Erythroblast (primary cell): ENCODE results near the gene XYLT1.

ENCODE experiments used
- GATA1 ChIP-seq: IDR thresholded peaks from 2 replicates; pipeline ENCODE4 v1.6.1; 2011; ENCODE audit warnings: low read depth, mild to moderate bottlenecking, control low read depth, low read length, moderate library complexity
- POLR2A ChIP-seq: IDR thresholded peaks from 2 replicates; pipeline ENCODE4 v1.6.1; 2011; ENCODE audit warnings: mild to moderate bottlenecking, low read length

DNA sequence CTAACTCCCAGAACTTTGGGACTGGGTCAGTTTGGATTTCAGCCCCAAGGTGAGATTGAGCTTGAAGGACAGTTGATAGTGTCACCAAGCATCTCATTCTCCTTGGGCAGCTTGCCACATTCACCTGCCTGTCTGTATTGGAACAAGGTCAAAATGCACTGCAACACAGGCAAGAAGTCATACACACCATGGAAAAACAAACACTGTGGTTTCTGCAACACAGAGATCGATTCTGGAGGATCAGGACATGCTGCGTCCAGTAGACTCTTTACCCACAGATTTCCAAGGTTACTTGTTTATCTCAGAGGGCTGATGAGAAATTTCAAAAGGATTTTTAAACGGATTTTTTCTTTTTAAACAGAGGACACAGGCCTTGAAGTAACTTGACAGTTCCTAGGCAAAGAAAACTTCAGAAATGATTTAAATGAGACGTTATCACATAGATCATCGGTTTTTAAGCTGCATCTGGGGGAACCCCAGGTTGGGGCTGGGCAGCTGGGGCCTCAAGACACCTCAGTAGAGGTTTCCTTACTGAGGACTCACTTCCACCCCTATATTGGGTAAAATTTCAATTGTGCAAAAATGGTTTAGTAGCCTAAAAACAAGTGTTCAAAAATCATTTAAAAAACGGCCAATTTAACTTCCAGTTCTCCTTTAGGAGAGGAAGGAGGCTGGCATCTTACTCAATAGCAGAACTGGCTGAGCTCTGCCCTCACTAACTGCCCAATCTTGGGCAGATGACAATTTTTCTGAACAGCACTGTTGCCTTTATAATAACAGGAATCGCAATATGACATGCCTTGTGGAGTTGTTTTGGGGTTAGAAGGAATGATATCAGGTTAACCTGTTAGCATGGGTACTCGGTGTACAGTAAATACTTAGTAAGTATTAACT is 299.3 kb downstream of the XYLT1 start:
- TF ChIP-seq POLR2A (no peak), GATA1 (no peak)
